T-helper 1 cell treated with Interleukin-12 subunit alpha and Interleukin-12 subunit beta and Interleukin-4 antibody, amounts not matched to agents 30 μg/mL and 1 μg/mL, for 36 hours (primary cell): ENCODE results near the gene CTIF.
A peak's percentile ranks its signal among the peaks of the same experiment; 100 is the strongest.
"Not testable (repeated sequence)": the region's sequence is repeated elsewhere in the genome, so short reads cannot be mapped to it uniquely, and the experiment has no call there.

ENCODE experiments used
- H3K27ac Mint-ChIP-seq: one replicate; pipeline ENCODE4 v1.8.0; 2021; ENCODE audit warnings: mild to moderate bottlenecking, mixed read lengths
- H3K27me3 Mint-ChIP-seq: one replicate; pipeline ENCODE4 v1.8.0; 2021; ENCODE audit warnings: low read depth, mixed read lengths
- H3K36me3 Mint-ChIP-seq: one replicate; pipeline ENCODE4 v1.8.0; 2021; ENCODE audit warnings: low read depth, mixed read lengths
- H3K4me1 Mint-ChIP-seq: one replicate; pipeline ENCODE4 v1.8.0; 2021; ENCODE audit warnings: low read depth, mixed read lengths
- H3K4me3 Mint-ChIP-seq: one replicate; pipeline ENCODE4 v1.8.0; 2021; ENCODE audit warnings: mild to moderate bottlenecking, moderate library complexity, mixed read lengths
- H3K9me3 Mint-ChIP-seq: one replicate; pipeline ENCODE4 v1.8.0; 2021; ENCODE audit warnings: mixed read lengths

CTIF gene

GRCh38 chr18:48538531-48539405, at the start of gene CTIF:
CTIF (plus strand) TSS chr18:48539031; CDS start chr18:48619566, 80,535 bp downstream.
- H3K4me1 Mint-ChIP-seq, result peaks cover 9% of the 10 kb centered on the region
- H3K27me3 Mint-ChIP-seq, result peaks cover 30% of the 10 kb centered on the region
- no peak within 1 kb of the TSS for H3K27ac Mint-ChIP-seq
- H3K36me3 Mint-ChIP-seq, result no peaks in the 10 kb centered on the region
- no peaks in the 10 kb centered on the region for H3K9me3 Mint-ChIP-seq
- H3K4me3 Mint-ChIP-seq, result peak within 1 kb of the TSS; percentile 90

- Mint-ChIP-seq H3K9me3 (no peaks in the 10 kb centered on the region), H3K4me3 (no peak overlapping the region), H3K27me3 (peaks cover 22% of the 10 kb centered on the region), H3K4me1 (no peaks in the 10 kb centered on the region), H3K36me3 (no peaks in the 10 kb centered on the region), H3K27ac (no peak overlapping the region)
Observed at GRCh38 chr18:48490641-48491293, 48.1 kb upstream of the CTIF start.

GRCh38 chr18:48492880-48493279, 46.0 kb upstream of the CTIF start:
- Mint-ChIP-seq H3K4me3 (no peak overlapping the region), H3K9me3 (peaks cover 7% of the 10 kb centered on the region), H3K27me3 (peaks cover 24% of the 10 kb centered on the region), H3K4me1 (no peaks in the 10 kb centered on the region), H3K27ac (no peak overlapping the region), H3K36me3 (no peaks in the 10 kb centered on the region)

GRCh38 chr18:48493434-48494230, 45.2 kb upstream of the CTIF start:
- Mint-ChIP-seq H3K27me3 (peaks cover 31% of the 10 kb centered on the region), H3K4me1 (no peaks in the 10 kb centered on the region), H3K9me3 (peaks cover 12% of the 10 kb centered on the region), H3K4me3 (no peak overlapping the region), H3K27ac (no peak overlapping the region), H3K36me3 (no peaks in the 10 kb centered on the region)

GRCh38 chr18:48497863-48498262, 41.0 kb upstream of the CTIF start:
- no peak overlapping the region for H3K4me3 Mint-ChIP-seq
- H3K36me3 Mint-ChIP-seq, result no peaks in the 10 kb centered on the region
- H3K4me1 Mint-ChIP-seq, result no peaks in the 10 kb centered on the region
- no peak overlapping the region for H3K27ac Mint-ChIP-seq
- peaks cover 28% of the 10 kb centered on the region for H3K27me3 Mint-ChIP-seq
- H3K9me3 Mint-ChIP-seq, result peaks cover 12% of the 10 kb centered on the region

GRCh38 chr18:48500517-48500916, 38.3 kb upstream of the CTIF start:
- Mint-ChIP-seq H3K36me3 (no peaks in the 10 kb centered on the region), H3K27me3 (peaks cover 29% of the 10 kb centered on the region), H3K4me1 (no peaks in the 10 kb centered on the region), H3K4me3 (no peak overlapping the region), H3K27ac (no peak overlapping the region), H3K9me3 (peaks cover 16% of the 10 kb centered on the region)

GRCh38 chr18:48502906-48503305, 35.9 kb upstream of the CTIF start:
- Mint-ChIP-seq H3K9me3 (peaks cover 28% of the 10 kb centered on the region), H3K27ac (no peak overlapping the region), H3K27me3 (peaks cover 26% of the 10 kb centered on the region), H3K4me3 (no peak overlapping the region), H3K4me1 (no peaks in the 10 kb centered on the region), H3K36me3 (no peaks in the 10 kb centered on the region)

- H3K27me3 Mint-ChIP-seq, result peaks cover 13% of the 10 kb centered on the region
- peaks cover 27% of the 10 kb centered on the region for H3K9me3 Mint-ChIP-seq
- no peak overlapping the region for H3K4me3 Mint-ChIP-seq
- H3K27ac Mint-ChIP-seq, result no peak overlapping the region
- no peaks in the 10 kb centered on the region for H3K36me3 Mint-ChIP-seq
- no peaks in the 10 kb centered on the region for H3K4me1 Mint-ChIP-seq
Observed at GRCh38 chr18:48504819-48505218, 34.0 kb upstream of the CTIF start.

- not testable (repeated sequence) for H3K4me3 Mint-ChIP-seq, H3K36me3 Mint-ChIP-seq, H3K27ac Mint-ChIP-seq, H3K4me1 Mint-ChIP-seq
- Mint-ChIP-seq H3K9me3 (peaks cover 27% of the 10 kb centered on the region), H3K27me3 (peaks cover 11% of the 10 kb centered on the region)
Observed at GRCh38 chr18:48506983-48507568, 31.8 kb upstream of the CTIF start.

- not testable (repeated sequence) for H3K4me1 Mint-ChIP-seq, H3K4me3 Mint-ChIP-seq, H3K27me3 Mint-ChIP-seq, H3K27ac Mint-ChIP-seq, H3K36me3 Mint-ChIP-seq, H3K9me3 Mint-ChIP-seq
Observed at GRCh38 chr18:48512498-48512897, 26.3 kb upstream of the CTIF start.

- H3K4me3 Mint-ChIP-seq, result no peak overlapping the region
- H3K4me1 Mint-ChIP-seq, result no peaks in the 10 kb centered on the region
- H3K27me3 Mint-ChIP-seq, result no peaks in the 10 kb centered on the region
- no peak overlapping the region for H3K27ac Mint-ChIP-seq
- H3K36me3 Mint-ChIP-seq, result no peaks in the 10 kb centered on the region
- H3K9me3 Mint-ChIP-seq, result no peaks in the 10 kb centered on the region
Observed at GRCh38 chr18:48514786-48515185, 24.0 kb upstream of the CTIF start.

- Mint-ChIP-seq H3K4me1 (no peaks in the 10 kb centered on the region), H3K27ac (no peak overlapping the region), H3K36me3 (no peaks in the 10 kb centered on the region), H3K9me3 (no peaks in the 10 kb centered on the region), H3K4me3 (no peak overlapping the region), H3K27me3 (peaks cover 3% of the 10 kb centered on the region)
Observed at GRCh38 chr18:48517048-48517447, 21.8 kb upstream of the CTIF start.

GRCh38 chr18:48519431-48520100, 19.3 kb upstream of the CTIF start:
- Mint-ChIP-seq H3K27me3 (peaks cover 6% of the 10 kb centered on the region), H3K27ac (no peak overlapping the region), H3K4me3 (no peak overlapping the region)

GRCh38 chr18:48521723-48522122, 17.1 kb upstream of the CTIF start:
- no peak overlapping the region for H3K4me3 Mint-ChIP-seq
- no peaks in the 10 kb centered on the region for H3K9me3 Mint-ChIP-seq
- no peaks in the 10 kb centered on the region for H3K36me3 Mint-ChIP-seq
- no peak overlapping the region for H3K27ac Mint-ChIP-seq
- no peaks in the 10 kb centered on the region for H3K4me1 Mint-ChIP-seq
- H3K27me3 Mint-ChIP-seq, result peaks cover 15% of the 10 kb centered on the region

More at GRCh38 chr18:48519431-48520100, 19.3 kb upstream of the CTIF start:
- Mint-ChIP-seq H3K9me3 (no peaks in the 10 kb centered on the region), H3K36me3 (no peaks in the 10 kb centered on the region), H3K4me1 (no peaks in the 10 kb centered on the region)
